SJCRH30 (cell line): ENCODE data around the gene USE1. TPM values are rescaled to one million over a fixed set of nuclear protein-coding genes. Genes with fewer than 3 reads are reported as not detected.
A peak's percentile ranks its signal among the peaks of the same experiment; 100 is the strongest.

Experiments
- DNase-seq, 2 experiments: peaks; one replicate each; pipeline ENCODE4 v3.0.0-alpha.2; 2015 to 2020
- H3K27ac ChIP-seq: fragments of 250-450 bp; sonication (Bioruptor Pico); 2 replicates; pipeline ENCODE4 v1.5.1; 2020; ENCODE audit warnings: mild to moderate bottlenecking, moderate library complexity
- H3K27me3 ChIP-seq: fragments of 250-450 bp; sonication (Bioruptor Pico); 2 replicates; pipeline ENCODE4 v1.5.1; 2020; ENCODE audit warnings: mild to moderate bottlenecking, moderate library complexity
- H3K36me3 ChIP-seq: fragments of 250-450 bp; sonication (Bioruptor Pico); 2 replicates; pipeline ENCODE4 v1.5.1; 2020; ENCODE audit warnings: mild to moderate bottlenecking, moderate library complexity
- H3K4me1 ChIP-seq: fragments of 250-450 bp; sonication (Bioruptor Pico); 2 replicates; pipeline ENCODE4 v1.5.1; 2020; ENCODE audit warnings: mild to moderate bottlenecking, moderate library complexity
- H3K4me3 ChIP-seq: fragments of 250-450 bp; sonication (Bioruptor Pico); 2 replicates; pipeline ENCODE4 v1.5.1; 2020; ENCODE audit warnings: mild to moderate bottlenecking, moderate library complexity
- H3K9me3 ChIP-seq: fragments of 250-450 bp; sonication (Bioruptor Pico); replicated peaks from 2 replicates; pipeline ENCODE4 v1.5.1; 2020; ENCODE audit warnings: mild to moderate bottlenecking, moderate library complexity
- total RNA-seq: library from RNA; depleted of rRNA; stranded (reverse); fragments of >200 nt; shearing (Covaris generic); gene quantifications from 2 replicates; pipeline ENCODE4 v1.2.3, GENCODE V29; 2014

USE1 gene
- total RNA-seq, 1 experiment from 2014 or later, result 9.9 TPM

DNA sequence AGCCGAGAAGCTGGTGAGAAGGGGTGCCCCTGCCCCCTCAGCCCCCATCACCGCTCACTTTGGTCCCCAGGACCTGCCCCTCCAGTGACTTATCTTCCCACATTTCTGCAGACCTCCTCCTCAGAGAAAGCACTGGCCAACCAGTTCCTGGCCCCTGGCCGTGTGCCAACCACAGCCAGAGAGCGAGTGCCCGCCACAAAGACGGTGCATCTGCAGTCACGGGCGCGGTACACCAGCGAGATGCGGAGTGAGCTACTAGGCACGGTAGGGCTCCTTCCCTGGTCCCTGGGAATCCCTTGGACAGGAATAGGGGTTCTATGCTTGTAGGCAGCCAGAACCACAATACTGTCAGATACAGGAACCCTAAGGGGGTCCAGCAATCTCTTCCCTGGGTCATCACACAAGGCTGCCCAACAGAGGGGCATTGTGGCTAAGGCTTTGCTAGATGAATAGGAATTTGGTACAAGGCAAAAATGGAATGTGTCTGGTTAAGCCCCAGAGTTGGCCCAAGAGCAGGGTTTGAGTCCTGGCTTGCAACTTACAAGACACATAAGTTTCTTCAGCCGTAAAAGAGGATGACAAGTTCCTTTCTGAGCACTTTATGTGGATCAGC lies 1.0 kb downstream of the USE1 start:
- Histone ChIP-seq H3K9me3 (no peaks in the 10 kb centered on the region), H3K4me3 (no peak overlapping the region; the same call in 1 of the 2 replicates), H3K4me1 (peaks cover 4% of the 10 kb centered on the region; the same call in 1 of the 2 replicates), H3K27me3 (no peaks in the 10 kb centered on the region), H3K27ac (no peak overlapping the region), H3K36me3 (peaks cover 12% of the 10 kb centered on the region; the same call in 1 of the 2 replicates)
- no peak for DNase-seq

DNA sequence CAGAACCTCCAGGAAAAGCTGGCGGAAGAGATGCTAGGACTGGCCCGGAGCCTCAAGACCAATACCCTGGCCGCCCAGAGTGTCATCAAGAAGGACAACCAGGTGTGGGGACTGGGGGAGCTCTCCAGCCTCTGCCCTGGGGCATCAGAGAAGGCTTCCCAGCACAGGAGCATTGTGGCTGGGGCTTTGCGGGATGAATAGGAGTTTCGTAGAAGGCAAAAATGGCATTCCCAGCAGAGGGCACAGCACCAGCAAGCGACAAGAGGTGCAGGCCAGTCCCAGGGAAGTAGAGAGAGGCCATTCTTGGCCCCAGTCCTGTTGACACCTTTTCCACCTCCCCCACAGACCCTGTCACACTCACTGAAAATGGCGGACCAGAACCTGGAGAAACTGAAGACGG lies 4.1 kb downstream of the USE1 start:
- Histone ChIP-seq H3K36me3 (peaks cover 8% of the 10 kb centered on the region; the same call in 1 of the 2 replicates), H3K9me3 (no peaks in the 10 kb centered on the region), H3K4me3 (no peak overlapping the region), H3K27me3 (0 out of 2 replicates have a peak, but pooled peaks cover 3% of the 10 kb centered on the region), H3K27ac (no peak overlapping the region), H3K4me1 (peaks cover 3% of the 10 kb centered on the region; the same call in 1 of the 2 replicates)
- no peak for DNase-seq

DNA sequence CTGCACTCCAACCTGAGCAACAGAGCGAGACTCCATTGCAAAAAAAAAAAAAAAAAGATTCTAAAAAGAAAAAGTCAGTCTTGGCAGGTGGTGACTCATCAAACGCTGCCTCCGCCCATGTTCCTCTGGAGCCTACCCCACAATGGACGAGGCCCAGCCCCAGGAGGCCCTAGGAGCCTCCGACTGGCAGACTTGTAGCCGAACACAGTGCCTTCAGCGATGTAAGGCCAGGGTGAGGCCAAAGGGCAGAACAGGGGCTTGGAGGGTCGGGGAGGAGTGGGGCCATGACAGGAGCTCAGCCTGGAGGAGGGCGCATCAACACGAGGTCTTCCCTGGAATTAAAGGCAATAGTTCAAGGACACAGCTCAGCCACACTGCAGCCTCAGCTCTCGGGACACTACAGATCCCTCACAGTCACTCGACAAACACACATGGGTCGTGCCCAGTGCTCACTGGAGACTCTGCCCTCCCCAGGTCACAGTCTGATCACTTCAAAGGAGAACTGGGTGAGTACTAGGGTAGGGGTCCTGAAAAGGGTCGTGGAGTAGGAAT lies 5.1 kb downstream of the USE1 start:
- Histone ChIP-seq H3K36me3 (peaks cover 8% of the 10 kb centered on the region; the same call in 1 of the 2 replicates), H3K27ac (no peak overlapping the region), H3K4me3 (no peak overlapping the region), H3K4me1 (no peaks in the 10 kb centered on the region), H3K27me3 (0 out of 2 replicates have a peak, but pooled peaks cover 3% of the 10 kb centered on the region), H3K9me3 (no peaks in the 10 kb centered on the region)
- DNase-seq, result no peak

DNA sequence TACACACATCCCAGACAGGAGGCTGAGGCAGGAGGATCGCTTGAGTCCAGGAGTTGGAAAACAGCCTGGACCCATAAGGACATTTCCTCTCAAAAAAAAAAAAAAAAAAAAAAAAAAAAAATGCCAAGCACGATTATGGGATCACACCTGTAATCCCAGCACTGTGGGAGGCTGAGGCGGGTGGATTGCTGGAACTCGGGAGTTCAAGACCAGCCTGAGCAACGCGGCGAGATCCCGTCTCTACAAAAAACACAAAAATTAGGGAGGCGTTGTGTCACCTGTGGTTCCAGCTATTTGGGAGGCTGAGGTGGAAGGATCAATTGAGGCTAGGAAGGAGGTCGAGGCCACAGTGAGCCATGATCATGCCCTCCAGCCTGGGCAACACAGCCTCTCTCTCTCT lies 9.9 kb downstream of the USE1 start:
- Histone ChIP-seq H3K27me3 (0 out of 2 replicates have a peak, but pooled peaks cover 3% of the 10 kb centered on the region), H3K36me3 (no peaks in the 10 kb centered on the region), H3K4me1 (no peaks in the 10 kb centered on the region), H3K4me3 (peak overlapping the region; percentile 68), H3K27ac (no peak overlapping the region), H3K9me3 (no peaks in the 10 kb centered on the region)
- no peak for DNase-seq

DNA sequence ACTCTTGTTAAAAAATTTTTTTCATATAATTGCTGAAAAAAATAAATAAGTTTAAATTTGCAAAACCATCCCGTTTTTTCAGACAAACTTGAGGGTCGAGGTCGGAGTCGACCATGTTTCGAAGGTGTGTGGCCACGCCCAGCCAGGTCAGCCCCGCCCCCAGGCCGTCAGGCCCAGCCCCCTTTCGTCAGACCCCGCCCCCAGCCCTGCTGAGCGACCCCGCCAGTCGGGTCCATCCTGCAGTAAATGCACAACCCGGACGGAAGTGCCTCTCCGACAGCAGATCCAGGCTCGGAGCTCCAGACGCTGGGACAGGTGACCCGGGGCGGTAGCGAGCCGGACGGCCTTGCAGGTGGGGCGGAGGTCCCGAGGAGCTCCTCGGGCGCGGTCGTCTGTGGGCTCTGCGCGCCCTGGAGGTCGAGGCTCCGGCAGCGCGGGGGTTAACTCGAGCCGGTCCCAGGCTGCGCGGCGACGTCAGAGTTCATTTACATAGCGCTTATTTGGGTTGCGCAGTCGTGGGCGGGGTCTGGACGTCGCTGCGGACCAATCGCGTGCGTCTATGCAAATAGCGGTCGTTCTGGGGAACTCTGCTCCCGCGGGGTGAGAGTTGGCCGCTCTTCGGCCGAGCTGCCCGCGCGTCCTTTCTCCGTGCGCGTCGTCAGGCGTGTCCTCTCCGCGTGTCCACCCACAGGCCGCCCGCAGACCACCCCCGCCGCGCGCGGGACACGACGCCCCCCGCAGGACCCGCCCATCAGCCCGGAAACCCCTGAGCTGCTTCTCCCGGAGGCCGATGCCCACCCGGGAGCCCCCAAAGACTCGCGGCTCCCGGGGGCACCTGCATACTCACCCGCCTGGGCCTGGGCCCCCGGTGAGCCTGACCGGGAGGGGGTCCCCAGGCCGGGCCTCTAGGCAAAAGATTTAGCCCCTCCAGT lies 11.1 kb downstream of the USE1 start, which contains the start of gene OCEL1:
OCEL1 (plus strand) TSS at position 225 of the 932 bp plus-strand sequence; CDS start at position 247, 22 bp downstream.
- peak within 1 kb of the TSS; percentile 68 for H3K4me3 ChIP-seq
- H3K4me1 ChIP-seq, result no peaks in the 10 kb centered on the region
- peak within 1 kb of the TSS; percentile 46 for H3K27ac ChIP-seq

DNA sequence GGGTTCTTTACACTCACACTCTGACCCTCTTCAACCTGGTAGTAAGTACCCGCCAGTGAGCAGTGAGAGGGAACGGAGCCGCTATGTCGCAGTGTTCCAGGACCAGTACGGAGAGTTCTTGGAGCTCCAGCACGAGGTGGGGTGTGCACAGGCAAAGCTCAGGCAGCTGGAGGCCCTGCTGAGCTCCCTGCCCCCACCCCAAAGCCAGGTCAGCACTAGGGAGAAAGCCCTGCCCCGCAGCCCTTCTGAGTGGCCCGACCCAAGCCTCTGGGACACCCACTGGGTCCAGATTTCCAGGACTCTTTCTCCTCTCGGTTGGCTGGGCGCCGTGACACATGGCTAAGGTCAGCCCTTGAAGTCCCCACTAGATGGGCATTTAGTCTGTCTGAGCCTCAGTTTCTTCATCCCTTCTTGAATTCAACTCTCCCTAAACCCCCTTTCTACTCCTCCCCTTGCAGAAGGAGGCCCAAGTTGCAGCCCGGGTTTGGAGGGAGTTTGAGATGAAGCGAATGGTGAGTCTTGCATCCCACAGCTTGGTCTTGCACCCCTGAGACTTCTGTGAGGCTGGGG lies 12.7 kb downstream of the USE1 start:
- no peak for DNase-seq
- H3K4me3 ChIP-seq, result no peak overlapping the region
- H3K27me3 ChIP-seq, result no peaks in the 10 kb centered on the region
- no peaks in the 10 kb centered on the region for H3K9me3 ChIP-seq
- no peak overlapping the region for H3K27ac ChIP-seq
- H3K36me3 ChIP-seq, result peaks cover 19% of the 10 kb centered on the region
- no peaks in the 10 kb centered on the region for H3K4me1 ChIP-seq

More for the DNA sequence above, 11.1 kb downstream of the USE1 start, which contains the start of gene OCEL1:
- DNase-seq, result peak; percentile 99
- no peaks in the 10 kb centered on the region for H3K9me3 ChIP-seq
- H3K36me3 ChIP-seq, result peaks cover 7% of the 10 kb centered on the region
- 0 out of 2 replicates have a peak, but pooled peaks cover 3% of the 10 kb centered on the region for H3K27me3 ChIP-seq

DNA sequence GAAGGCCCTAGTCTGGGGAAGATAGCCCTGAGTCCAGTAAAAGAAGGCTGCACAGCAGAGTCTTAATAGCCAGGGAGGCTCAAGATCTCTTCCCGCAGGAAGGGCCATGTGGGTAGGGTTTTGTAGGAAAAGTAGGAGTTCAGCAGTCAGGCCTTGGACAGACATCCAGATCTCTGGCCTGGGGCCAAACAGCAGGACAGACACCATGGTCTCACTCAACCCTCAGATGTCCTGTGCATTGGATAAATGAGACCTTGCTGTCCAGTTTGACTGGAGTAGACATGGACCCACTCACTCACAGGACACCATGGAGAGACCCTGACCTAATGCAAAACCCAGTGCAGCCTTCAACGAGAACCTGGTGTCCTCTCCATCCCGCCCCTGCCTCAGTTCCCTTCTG lies 14.7 kb downstream of the USE1 start:
- no peak overlapping the region for H3K4me3 ChIP-seq
- H3K9me3 ChIP-seq, result no peaks in the 10 kb centered on the region
- no peak for DNase-seq
- no peak overlapping the region for H3K27ac ChIP-seq
- H3K27me3 ChIP-seq, result no peaks in the 10 kb centered on the region
- no peaks in the 10 kb centered on the region for H3K4me1 ChIP-seq
- H3K36me3 ChIP-seq, result peaks cover 34% of the 10 kb centered on the region

DNA sequence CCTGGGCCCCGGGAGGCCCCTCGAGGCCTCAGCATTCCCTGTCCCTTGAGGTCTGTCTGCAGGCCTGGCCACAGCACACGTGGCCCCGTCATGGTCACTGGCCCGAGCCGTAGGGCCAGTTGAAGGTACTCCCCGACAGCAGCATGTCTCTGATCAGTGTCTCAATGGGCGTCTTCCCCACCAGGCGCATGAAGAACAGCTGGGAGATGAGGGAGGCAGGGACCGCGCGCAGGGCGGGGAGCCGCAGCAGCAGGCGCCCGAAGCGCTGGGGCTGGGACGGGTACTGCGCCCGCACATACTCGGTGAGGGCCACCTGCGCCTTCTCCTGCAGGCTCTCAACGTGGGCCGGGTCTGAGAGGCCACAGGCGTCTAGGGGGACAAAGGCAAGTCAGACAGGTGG lies 17.1 kb downstream of the USE1 start:
- Histone ChIP-seq H3K27ac (no peak overlapping the region), H3K9me3 (no peaks in the 10 kb centered on the region), H3K4me1 (no peaks in the 10 kb centered on the region), H3K4me3 (no peak overlapping the region), H3K36me3 (peaks cover 45% of the 10 kb centered on the region), H3K27me3 (no peaks in the 10 kb centered on the region)
- DNase-seq, result no peak

DNA sequence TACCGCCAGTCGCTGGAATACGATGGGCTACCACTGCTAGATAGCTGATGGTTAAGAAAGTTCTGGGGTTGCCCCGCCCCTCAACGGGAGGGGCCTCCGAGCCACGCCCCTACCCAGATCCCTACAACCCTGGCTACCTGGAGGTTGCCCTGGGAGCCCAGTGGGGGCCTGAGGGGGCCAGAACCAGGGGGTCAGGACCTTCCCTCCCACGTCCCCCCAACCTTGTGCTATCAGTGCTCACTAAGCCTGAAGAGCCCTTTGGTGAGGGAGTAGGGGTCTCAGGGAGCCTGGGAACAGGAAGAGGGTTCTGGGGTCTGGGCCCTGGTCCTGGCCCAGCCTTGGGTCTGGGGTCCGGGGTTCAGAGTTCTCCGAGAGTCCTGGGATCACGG lies 19.7 kb downstream of the USE1 start:
- Histone ChIP-seq H3K4me1 (no peaks in the 10 kb centered on the region), H3K9me3 (no peaks in the 10 kb centered on the region), H3K27me3 (no peaks in the 10 kb centered on the region), H3K36me3 (peaks cover 58% of the 10 kb centered on the region), H3K27ac (no peak overlapping the region), H3K4me3 (no peak overlapping the region)
- DNase-seq, result no peak

DNA sequence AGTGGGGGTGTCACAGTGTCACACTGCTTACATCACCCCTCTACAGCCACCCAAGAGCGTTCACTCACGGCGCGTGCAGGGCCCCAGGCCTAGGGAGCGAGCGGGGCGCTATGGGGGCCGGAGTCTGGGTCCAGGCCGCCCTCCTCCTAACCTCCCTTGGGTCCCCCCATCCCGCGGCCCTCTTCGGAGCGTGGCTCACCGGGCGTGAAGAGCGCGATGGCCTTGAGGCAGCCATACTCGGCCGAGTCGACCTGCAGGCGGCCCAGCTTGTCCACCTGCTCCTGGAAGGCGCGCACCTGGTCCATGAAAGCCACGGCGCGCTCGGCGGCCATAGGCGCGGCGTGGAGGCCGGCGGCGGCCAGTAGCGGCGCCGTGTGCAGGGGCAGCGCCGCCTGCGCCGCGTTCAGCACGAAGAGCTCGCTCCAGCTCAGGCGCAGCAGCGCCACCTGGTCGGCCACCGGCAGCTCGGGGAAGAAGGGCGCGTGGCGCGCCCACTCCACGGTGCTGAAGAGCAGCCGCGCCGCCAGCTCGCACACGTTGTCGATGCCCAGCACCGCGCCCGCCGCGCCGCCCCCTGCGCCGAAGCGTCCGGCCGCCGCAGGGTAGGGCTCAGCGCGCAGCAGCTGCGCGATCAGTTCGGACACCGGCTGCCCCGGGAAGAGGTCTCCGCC lies 20.3 kb downstream of the USE1 start:
- DNase-seq, result no peak
- Histone ChIP-seq H3K36me3 (peaks cover 61% of the 10 kb centered on the region), H3K27me3 (no peaks in the 10 kb centered on the region), H3K9me3 (no peaks in the 10 kb centered on the region), H3K4me1 (no peaks in the 10 kb centered on the region), H3K27ac (no peak overlapping the region), H3K4me3 (no peak overlapping the region)

DNA sequence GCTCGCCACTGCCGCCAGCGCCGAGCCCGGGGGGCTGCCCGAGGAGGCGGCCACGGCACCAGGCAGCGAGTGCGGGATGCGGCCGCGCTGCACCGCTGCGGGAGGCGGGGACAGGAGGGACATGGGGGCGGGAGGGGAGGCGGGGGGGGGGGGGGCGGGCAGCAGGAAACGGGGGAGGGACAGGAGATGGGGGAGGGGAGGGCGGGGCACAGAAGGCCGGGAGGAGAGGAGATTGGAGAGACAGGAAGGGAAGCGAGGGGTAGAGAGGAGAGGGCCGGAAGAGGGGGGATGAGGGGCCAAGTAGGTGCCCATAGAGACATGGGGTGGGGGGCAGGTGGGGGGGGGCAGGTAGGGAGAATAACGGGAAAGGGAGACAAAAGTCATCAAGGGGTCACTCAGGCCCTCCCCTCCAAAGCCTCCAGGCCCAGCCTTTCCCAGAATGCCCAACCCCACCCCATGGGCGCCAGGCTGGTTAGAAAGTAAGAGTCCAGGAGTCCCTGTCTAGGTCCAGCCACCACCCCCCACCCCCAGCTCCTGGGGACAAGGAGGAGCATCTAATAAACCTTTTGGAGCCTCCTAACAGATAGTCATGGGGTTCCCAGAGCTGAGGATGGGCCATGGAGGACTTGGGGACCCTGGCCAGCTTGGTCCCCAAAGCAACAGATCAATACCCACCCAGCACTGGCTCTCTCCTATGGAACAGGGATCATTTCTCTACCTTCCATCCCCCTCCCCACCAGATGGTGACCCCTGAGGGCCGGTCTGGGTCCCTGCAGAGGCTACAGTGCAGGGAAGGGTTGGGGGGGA lies 21.0 kb downstream of the USE1 start:
- H3K27ac ChIP-seq, result no peak overlapping the region
- peaks cover 53% of the 10 kb centered on the region for H3K36me3 ChIP-seq
- no peak for DNase-seq
- H3K9me3 ChIP-seq, result no peaks in the 10 kb centered on the region
- no peak overlapping the region for H3K4me3 ChIP-seq
- no peaks in the 10 kb centered on the region for H3K27me3 ChIP-seq
- no peaks in the 10 kb centered on the region for H3K4me1 ChIP-seq

DNA sequence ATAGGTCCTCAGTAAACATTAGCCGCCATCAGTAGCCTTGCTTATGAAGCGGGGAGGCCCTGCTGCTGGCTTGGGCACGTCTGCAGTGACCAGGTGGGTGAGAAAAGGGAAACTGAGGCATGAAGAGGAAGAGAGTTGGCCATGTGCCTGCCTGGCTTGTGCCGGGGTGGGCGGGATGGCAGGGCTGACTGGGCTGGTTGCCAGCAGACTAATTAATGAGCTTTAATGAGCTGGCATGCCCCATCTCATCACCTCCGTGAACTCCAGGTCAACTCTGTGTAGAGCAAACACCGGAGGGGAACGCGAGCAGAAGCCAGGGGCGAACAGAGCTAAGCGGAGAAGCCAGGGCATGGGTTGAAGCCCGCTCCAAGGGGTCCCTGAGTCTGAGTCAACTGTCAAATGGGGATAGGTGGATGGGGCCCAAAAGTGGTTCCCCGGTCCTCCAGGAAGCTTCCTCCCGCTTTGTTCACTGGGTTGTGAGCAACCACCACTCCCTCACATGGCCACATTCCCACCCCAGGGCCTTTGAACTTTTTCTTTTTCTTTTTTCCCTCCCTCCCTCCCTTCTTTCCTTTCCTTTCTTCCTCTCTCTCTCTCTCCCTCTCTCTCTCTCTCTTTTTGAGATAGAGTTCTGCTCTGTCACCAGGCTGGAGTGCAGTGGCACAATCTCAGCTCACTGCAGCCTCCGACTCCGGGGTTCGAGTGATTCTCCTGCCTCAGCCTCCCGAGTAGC lies 21.8 kb downstream of the USE1 start:
- Histone ChIP-seq H3K9me3 (no peaks in the 10 kb centered on the region), H3K27me3 (no peaks in the 10 kb centered on the region), H3K36me3 (peaks cover 49% of the 10 kb centered on the region), H3K4me3 (no peak overlapping the region), H3K4me1 (no peaks in the 10 kb centered on the region), H3K27ac (no peak overlapping the region)
- DNase-seq, result no peak
